G401 (cell line): ENCODE measurements around the gene AAR2. TPM values are rescaled to one million over a fixed set of nuclear protein-coding genes. Genes with fewer than 3 reads are reported as not detected.

Source experiments
- DNase-seq: peaks from one replicate; pipeline ENCODE4 v3.0.0-alpha.2; 2015; ENCODE audit warnings: low spot score
- in situ Hi-C: cut with HindIII; loops from 2 replicates; pipeline ENCODE4 v1.10.0; 2016; ENCODE audit warnings: low sequenced_read_pairs, mixed read lengths
- total RNA-seq: library from RNA; depleted of rRNA; stranded (reverse); fragments of >200 nt; shearing (Covaris generic); gene quantifications from 2 replicates; pipeline ENCODE4 v1.2.3, GENCODE V29; 2014; rRNA removed

AAR2 gene
- 41.4 and 42.2 TPM in 2 replicates for total RNA-seq

- peak; percentile 82 for DNase-seq
- in situ Hi-C loops, result no loop called here
These were observed at the start of gene AAR2 for GRCh38 chr20:36235892-36236785. TSS of gene AAR2 (plus strand) at chr20:36236478. CDS start at chr20:36239869, 3,391 bp downstream.

- DNase-seq, result no peak
- in situ Hi-C loops, result no loop called here
These were observed 42.1 kb upstream of the AAR2 start for GRCh38 chr20:36193977-36194712.

- no peak for DNase-seq
- in situ Hi-C loops, result no loop called here
These were observed 39.6 kb upstream of the AAR2 start for GRCh38 chr20:36196676-36197075.

GRCh38 chr20:36197271-36197670, 39.0 kb upstream of the AAR2 start:
- no peak for DNase-seq
- in situ Hi-C loops, result no loop called here

- in situ Hi-C loops, result no loop called here
- peak; percentile 88 for DNase-seq
These were observed 36.7 kb upstream of the AAR2 start for GRCh38 chr20:36199345-36200257.

- DNase-seq, result no peak
- in situ Hi-C loops, result no loop called here
These were observed 35.8 kb upstream of the AAR2 start for GRCh38 chr20:36200451-36200850.

GRCh38 chr20:36201198-36201597, 35.1 kb upstream of the AAR2 start:
- in situ Hi-C loops, result no loop called here
- no peak for DNase-seq

GRCh38 chr20:36202891-36203338, 33.4 kb upstream of the AAR2 start:
- DNase-seq, result peak; percentile 59
- in situ Hi-C loops, result no loop called here

GRCh38 chr20:36203861-36204260, 32.4 kb upstream of the AAR2 start:
- in situ Hi-C loops, result no loop called here
- DNase-seq, result no peak

- DNase-seq, result no peak
- in situ Hi-C loops, result no loop called here
These were observed 31.3 kb upstream of the AAR2 start for GRCh38 chr20:36205026-36205425.

- in situ Hi-C loops, result no loop called here
- DNase-seq, result no peak
These were observed 30.2 kb upstream of the AAR2 start for GRCh38 chr20:36206068-36206467.

GRCh38 chr20:36206641-36207040, 29.6 kb upstream of the AAR2 start:
- in situ Hi-C loops, result no loop called here
- no peak for DNase-seq

GRCh38 chr20:36207602-36208001, 28.7 kb upstream of the AAR2 start:
- in situ Hi-C loops, result no loop called here
- no peak for DNase-seq

GRCh38 chr20:36208257-36208656, 28.0 kb upstream of the AAR2 start:
- in situ Hi-C loops, result no loop called here
- no peak for DNase-seq

- in situ Hi-C loops, result no loop called here
- DNase-seq, result no peak
These were observed 25.7 kb upstream of the AAR2 start for GRCh38 chr20:36210436-36211021.

- no peak for DNase-seq
- in situ Hi-C loops, result no loop called here
These were observed 22.9 kb upstream of the AAR2 start for GRCh38 chr20:36213362-36213761.

- DNase-seq, result peak; percentile 29
- in situ Hi-C loops, result no loop called here
These were observed 21.5 kb upstream of the AAR2 start for GRCh38 chr20:36214684-36215256.

- in situ Hi-C loops, result no loop called here
- DNase-seq, result no peak
These were observed 20.5 kb upstream of the AAR2 start for GRCh38 chr20:36215778-36216177.
